8988T (cell line): Measurements from ENCODE around the gene KRT76.

ENCODE experiments used
- DNase-seq: peaks from one replicate; pipeline ENCODE4 v3.0.0; 2011

The KRT76 gene

GRCh38 chr12:52776913-52777395 is at the start of gene KRT76:
TSS of gene KRT76 (minus strand) at chr12:52777345. CDS start at chr12:52777291, 54 bp downstream.
- DNase-seq, result no peak

- DNase-seq, result no peak
Measured at GRCh38 chr12:52825961-52826360, 48.8 kb upstream of the KRT76 start.

DNA sequence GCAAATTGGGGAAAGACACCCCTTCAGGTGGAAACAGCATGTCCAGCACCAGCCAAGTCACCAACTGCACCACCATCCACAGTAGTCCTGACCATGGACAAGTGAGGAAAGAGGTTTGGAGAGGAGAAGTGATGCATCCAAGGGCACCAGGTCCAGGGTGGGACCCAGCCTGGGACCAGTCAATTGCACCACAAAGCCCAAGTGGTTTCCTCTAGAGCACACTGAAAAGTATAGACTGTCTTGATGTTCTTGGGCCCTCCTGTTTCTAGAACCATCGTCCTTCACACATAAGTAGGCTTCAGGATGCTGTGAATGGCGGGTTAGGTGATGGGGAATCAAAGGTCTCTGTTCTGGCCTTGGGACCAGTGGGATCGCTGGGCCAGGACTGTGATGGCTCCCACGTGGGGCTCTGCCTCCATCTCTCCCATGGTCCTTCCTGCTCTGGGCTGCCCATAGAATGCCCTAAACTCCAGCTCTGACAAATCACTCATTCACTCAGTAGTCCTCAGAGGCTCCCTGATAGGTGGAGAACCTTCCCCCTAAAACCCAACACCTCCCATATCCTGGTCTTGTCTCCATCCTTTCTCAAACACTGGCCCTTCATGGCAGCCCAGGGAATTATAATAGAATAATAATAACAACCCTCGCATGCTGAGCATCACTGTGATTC is 47.7 kb upstream of the KRT76 start:
- DNase-seq, result no peak

- DNase-seq, result no peak
Measured at GRCh38 chr12:52823761-52824450, 46.8 kb upstream of the KRT76 start.

DNA sequence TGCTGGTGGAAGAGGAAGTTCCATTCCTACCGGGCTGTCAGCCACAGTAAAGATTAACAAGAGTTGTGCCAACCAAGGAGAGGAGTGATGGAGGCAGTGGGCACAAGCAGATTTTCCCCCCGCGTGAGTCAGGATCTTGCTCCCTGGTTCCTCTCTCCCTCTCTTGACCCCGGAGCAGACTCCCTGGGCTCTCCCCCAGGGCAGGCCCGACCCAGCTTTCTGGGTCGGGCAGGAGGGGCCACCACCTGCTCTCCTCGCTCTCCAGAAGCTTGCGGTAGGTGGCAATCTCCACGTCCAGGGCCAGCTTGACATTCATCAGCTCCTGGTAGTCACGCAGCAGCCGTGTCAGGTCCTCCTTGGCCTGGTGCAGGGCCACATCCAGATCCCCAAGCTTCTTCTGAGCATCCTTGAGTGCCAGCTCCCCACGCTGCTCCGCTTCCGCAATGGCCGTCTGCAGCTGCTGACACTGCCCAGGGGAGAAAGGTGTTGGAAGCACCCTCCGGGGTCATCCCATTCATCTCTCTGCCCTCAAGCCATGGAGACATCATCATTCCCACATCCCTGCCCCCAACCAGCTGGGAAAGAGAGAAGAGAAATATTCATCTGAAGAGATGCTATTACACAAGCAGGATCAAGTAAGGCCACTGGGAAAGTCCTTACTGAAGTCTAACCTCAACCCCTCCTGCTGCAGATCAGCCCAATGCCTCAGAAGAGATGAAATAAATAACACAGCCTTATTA is 45.8 kb upstream of the KRT76 start:
- DNase-seq, result no peak

DNA sequence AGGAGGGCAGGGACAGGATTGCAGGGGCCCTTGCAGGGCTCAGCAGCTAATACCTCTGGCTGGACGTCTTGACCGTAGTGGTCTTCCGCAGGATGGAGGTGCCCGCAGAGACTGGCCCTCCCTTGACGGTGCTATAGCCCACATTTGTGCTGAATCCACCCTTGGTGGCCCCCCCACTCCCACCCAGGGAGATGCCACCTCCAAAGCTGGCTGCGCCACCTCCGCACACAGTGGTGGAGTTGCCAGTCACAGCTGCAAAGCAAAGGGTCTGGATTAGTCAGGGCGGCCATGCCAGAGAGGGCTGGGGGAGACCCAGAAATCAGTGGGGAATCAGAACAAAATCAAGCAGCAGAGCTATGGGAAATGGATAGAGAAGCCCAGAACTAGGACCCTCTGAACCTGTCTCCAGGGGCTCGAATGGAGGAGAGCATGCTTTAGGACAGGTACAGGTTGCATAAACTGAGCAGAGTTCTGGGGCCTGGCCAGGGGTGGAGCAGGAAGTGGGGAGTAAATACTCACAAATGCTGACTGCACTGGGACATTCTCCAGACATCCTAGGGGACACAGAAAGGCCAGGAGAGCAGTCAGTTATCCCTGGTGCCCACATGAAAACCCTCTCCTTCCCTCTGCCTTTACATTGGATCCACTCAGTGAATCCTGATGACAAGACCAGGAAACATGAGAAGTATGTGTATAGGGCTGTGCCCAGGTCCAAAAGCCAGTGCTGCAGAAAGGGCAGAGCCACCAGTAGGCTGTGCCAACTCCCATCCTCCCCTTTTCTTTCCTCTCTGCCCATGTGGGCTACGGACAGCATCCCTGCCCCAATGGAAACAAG is 44.9 kb upstream of the KRT76 start:
- no peak for DNase-seq

DNA sequence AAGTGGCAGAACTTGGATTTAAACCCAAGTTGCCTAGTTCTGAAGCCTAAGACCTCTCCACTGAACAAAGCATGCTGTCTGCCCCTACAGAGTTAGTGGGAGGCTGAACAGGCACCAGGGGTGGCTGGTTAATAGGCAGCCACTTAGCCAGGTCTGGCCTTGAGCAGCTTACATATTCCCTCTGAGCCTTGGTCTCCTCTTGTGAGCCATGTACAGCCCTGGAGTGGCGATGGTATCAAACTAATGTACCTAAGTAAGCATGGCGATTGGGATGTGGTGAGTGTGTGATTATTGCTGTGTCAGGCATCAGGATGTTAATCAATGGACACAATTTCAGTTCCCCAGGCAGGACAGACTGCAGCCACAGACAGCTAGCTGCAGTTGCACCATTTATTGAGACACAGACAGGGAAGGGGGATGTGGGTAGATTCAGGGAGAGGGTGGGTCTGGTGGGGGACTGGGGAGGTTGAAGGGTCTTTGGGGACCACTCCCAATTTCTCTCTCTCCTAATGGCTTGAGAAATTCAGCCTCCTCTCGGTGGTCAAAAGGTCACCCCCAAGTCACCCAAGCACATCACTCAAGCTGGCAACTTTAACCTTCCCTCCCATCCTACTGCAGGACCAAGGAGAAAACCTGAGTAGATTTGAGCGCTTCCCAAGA is 44.1 kb upstream of the KRT76 start:
- no peak for DNase-seq

DNA sequence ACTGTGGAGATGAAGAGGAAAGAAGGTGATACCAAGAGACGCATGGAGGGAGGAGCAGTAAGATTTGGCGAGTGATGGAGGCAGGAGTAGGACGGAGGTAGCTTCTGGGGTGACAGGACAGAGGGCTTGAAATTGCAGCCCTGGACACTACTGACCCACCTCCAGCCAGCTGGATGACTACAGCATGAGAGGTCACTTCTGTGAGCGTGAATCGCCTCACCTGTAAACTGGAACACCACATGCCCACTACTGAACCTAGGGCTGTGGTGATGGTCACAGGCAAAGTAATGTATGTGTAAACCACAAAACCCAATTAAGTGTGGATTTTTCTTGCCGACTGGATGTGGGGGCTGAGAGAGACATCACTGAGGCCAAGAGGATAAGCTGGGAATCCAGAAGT is 43.4 kb upstream of the KRT76 start:
- DNase-seq, result no peak

- DNase-seq, result no peak
Measured at GRCh38 chr12:52819731-52820510, 42.8 kb upstream of the KRT76 start.

DNA sequence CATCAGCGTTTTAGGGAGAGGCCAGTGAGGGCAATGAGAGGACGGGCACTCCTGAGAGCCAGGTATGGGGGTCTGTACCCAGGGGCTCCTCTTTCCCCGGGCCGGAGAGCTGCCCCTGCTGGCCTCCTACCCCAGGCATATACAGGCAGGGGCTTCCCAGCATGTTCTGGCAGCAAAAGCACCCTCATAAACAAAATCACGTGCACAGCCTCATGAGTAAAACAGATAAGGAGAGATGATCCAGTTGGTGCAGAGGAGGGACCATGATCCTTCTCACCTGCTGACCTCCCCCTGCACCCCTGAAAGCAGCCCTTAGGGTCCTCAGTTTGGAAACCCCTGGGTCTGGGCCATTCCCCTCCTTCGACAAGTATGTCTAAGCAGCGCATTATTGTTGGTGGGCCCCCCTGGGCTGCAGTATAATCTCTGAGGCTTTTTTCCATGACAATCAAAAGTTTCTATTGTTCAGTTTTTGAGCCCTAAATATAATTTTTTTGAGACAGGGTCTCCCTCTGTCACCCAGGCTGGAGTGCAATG is 41.8 kb upstream of the KRT76 start:
- DNase-seq, result no peak

DNA sequence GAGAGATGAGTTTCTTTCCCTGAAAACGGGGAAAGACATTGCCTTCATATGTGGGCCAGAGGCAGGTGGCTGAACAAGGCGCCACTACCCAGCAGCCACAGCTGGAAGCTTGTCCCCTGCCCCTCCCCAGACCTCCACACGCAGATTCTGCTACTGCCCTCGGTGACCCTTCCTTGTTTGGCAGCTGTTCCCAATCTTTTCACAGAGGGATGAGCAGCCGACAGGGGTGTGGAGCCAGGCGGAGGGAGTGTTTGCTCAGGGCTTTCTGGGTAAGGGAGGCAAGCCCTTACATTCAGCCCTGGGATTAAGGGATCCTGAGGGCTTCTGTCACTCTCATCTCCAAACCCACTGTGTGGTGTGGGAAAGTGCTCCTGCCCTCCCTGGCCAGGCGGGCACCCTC is 41.2 kb upstream of the KRT76 start:
- no peak for DNase-seq

- no peak for DNase-seq
Measured at GRCh38 chr12:52817699-52818238, 40.6 kb upstream of the KRT76 start.

DNA sequence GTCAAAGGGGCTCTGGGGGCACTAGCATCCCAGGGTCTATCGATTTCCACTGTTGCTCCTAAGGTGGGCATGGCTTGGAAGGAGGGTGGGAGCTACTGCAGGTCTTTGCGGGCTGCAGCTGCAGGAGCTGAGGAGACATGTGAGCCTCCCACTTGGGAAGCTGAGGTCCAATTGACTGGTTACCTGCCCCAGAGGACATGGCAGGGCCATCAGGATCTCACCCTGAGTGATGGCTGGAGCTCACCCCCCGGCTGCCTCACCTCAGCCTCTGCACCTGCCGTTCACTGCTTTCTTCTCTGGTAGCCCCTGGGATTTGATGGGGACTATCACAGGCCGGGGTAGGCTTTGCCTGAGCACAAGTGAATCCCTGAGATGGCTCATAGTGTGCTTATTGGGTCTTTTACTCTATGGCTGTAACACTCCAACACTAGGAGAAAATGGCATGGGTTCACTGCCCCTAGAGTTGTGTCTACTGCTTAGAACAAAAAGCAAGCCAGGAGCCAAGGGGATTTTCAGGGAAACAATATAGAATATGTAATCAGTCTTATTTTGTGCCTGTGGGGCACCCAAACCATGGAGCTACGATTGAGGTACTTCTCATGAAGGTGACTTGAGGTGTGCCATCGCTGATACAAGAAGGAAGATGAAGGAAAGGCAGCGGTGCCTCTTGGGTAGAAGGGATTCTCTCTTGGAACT is 40.0 kb upstream of the KRT76 start:
- DNase-seq, result no peak

DNA sequence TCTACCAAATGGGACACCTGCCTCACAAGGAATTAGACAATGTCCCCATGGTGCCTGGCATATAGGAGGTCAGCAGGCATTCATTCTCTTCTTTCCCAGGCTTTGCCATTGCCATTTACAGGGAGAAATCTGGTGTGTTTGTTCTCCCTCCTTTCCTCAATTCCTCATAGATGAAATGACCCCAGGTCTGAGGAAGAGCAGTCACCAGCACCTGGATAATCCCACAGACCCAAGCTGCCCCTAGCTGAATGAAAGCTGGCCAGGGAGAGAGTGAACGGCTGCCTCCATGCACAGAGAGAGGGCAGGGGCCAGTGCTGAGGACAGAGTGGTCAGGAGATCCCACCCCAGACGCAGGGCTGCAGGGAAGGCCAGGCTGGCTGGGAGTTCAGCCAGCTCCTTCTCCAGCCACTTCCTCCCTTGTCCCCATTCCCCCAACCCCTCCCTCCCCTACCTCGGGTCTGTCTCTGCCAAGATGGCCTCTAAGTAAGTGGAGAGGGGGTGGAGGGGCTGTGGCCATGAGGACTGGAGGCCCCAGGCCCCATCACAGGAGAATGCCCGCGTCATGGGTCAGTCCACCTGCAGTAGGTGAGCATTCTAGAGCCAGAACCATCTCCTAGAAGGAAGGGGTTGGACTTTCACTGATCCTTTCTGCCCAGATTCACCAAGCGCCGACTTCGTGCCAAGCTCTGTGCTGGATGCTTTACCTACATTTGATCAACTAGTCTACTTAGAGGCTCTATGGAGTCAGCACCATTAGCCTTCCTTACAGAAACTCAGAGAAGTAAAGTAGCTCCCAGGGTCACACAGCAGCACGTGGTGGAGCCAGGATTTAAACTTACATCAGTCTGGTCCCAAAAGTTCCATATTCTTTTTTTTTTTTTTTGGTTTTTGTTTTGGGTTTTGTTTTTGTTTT is 38.8 kb upstream of the KRT76 start:
- no peak for DNase-seq

GRCh38 chr12:52815161-52815560 is 38.0 kb upstream of the KRT76 start:
- no peak for DNase-seq

- no peak for DNase-seq
Measured at GRCh38 chr12:52814710-52815155, 37.6 kb upstream of the KRT76 start.

DNA sequence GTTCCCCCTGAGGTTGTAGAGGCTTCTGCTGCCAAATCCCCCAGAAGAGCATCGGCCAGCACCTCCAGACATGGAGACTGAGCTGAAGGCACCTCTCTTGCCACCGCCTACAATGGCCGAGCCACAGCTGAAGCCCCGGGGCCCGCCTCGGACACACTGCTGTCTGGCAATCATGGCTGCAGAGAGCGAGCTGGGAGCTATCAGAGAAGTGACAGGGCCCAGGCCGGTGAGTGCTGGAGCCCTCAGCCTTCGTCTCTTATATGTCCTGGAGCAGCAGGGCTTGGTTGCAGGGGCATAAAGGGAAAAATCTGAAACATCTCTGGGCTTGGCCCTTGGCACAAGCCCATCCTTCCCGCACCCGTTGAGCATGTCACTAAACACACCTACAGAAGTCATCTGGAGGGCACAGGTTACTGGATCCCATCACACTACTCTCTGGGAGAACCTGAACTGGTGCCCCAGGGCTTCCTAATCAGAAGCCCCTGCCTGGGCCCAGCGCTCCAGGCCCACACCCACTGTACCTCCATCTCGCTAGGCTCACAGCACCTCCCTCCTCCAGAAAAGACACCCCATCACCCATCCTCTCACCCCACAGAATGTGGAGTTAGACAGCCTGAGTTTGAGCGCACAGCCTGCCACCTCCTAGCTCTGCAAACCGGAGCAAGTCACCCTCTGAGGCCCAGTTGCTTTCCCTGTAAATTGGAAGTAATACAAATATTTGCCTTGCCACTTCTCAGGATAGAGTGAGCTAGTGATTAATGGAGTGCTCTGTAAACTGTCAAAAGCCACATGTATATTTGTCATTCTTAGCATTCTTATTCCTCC is 37.0 kb upstream of the KRT76 start, which contains the start of gene KRT4:
TSS of gene KRT4 (minus strand) at position 232 of the 825 bp plus-strand sequence. CDS start at position 174, 58 bp downstream.
- no peak for DNase-seq

- DNase-seq, result no peak
Measured at GRCh38 chr12:52813203-52813819, 36.2 kb upstream of the KRT76 start.
